H1 (cell line): Measurements from ENCODE around the gene CDK5RAP2. TPM values are rescaled to one million over a fixed set of nuclear protein-coding genes. Genes with fewer than 3 reads are reported as not detected.

Experiments
- CTCF ChIA-PET: fragments of 300-600 bp; sonication (Branson Sonifier 250); formaldehyde crosslinking; loops from one replicate; lab custom pipeline; 2021; ENCODE audit not compliant: partially characterized antibody; lab: Charles Lee
- POLR2A ChIA-PET: fragments of 300-600 bp; sonication (Branson Sonifier 250); formaldehyde crosslinking; loops from one replicate; lab custom pipeline; 2021; ENCODE audit warnings: inconsistent platforms; ENCODE audit not compliant: partially characterized antibody; lab: Charles Lee
- DNase-seq, 2 experiments: peaks; one replicate each; pipeline versions ENCODE4 v3.0.0 to v3.0.0-alpha.2; 2010 to 2022; ENCODE audit warnings: low spot score in 2 of 2, low read depth in 1 of 2, mixed read lengths in 1 of 2
- FAIRE-seq: peaks from 2 replicates; lab custom pipeline; 2011; peaks lifted over from hg19 to GRCh38; lab: Jason Lieb, UNC
- H2AFZ ChIP-seq: 2 replicates; pipeline ENCODE4 v1.8.1; 2012; ENCODE audit warnings: low read length, inconsistent platforms
- H2AK5ac ChIP-seq: 2 replicates; pipeline ENCODE4 v1.6.1; 2013; ENCODE audit warnings: low read depth, low read length
- H2BK120ac ChIP-seq: replicated peaks from 2 replicates; pipeline ENCODE3; 2013; ENCODE audit warnings: low read depth, low read length, inconsistent platforms
- H2BK12ac ChIP-seq: 2 replicates; pipeline ENCODE4 v1.6.1; 2013; ENCODE audit warnings: low read depth, low read length
- H2BK15ac ChIP-seq: 2 replicates; pipeline ENCODE4 v1.6.1; 2013; ENCODE audit warnings: low read length
- H2BK20ac ChIP-seq: 2 replicates; pipeline ENCODE4 v1.6.1; 2013; ENCODE audit warnings: low read length
- H2BK5ac ChIP-seq: 2 replicates; pipeline ENCODE4 v1.6.1; 2013; ENCODE audit warnings: low read depth, low read length
- H3K14ac ChIP-seq: 2 replicates; pipeline ENCODE4 v1.6.1; 2013; ENCODE audit warnings: inconsistent platforms; ENCODE audit not compliant: insufficient read length
- H3K18ac ChIP-seq: 2 replicates; pipeline ENCODE4 v1.6.1; 2013; ENCODE audit warnings: low read length; ENCODE audit errors: extremely low read depth
- H3K23ac ChIP-seq: 2 replicates; pipeline ENCODE4 v1.6.1; 2013; ENCODE audit warnings: inconsistent platforms; ENCODE audit not compliant: insufficient read length
- H3K23me2 ChIP-seq: 2 replicates; pipeline ENCODE4 v1.6.1; 2013; ENCODE audit warnings: low read depth, low read length
- H3K27ac ChIP-seq: 2 replicates; pipeline ENCODE4 v1.6.1; 2011; ENCODE audit warnings: low read depth, low read length, inconsistent platforms
- H3K27me3 ChIP-seq, 4 experiments: replicated peaks in 1 of 4; 1 replicate in 1 of 4; 2 replicates in 3 of 4; pipeline versions ENCODE4 v1.6.1 to v1.8.1; 2011 to 2013; ENCODE audit warnings: low read length in 3 of 4, mild to moderate bottlenecking in 3 of 4, inconsistent platforms in 2 of 4, mixed read lengths in 2 of 4, moderate library complexity in 1 of 4; ENCODE audit not compliant: control insufficient read depth in 3 of 4, insufficient read depth in 3 of 4; ENCODE audit errors: extremely low read depth in 1 of 4
- H3K36me3 ChIP-seq, 4 experiments: 2 replicates each; pipeline versions ENCODE4 v1.6.1 to v1.8.1; 2011 to 2013; ENCODE audit warnings: mild to moderate bottlenecking in 4 of 4, low read length in 3 of 4, moderate library complexity in 2 of 4, control low read depth in 1 of 4, inconsistent platforms in 1 of 4; ENCODE audit not compliant: insufficient read depth in 4 of 4, control insufficient read depth in 2 of 4
- H3K4ac ChIP-seq: replicated peaks from 2 replicates; pipeline ENCODE3; 2013; ENCODE audit warnings: low read length, low read depth, mixed read lengths, inconsistent platforms; ENCODE audit not compliant: insufficient read length
- H3K4me1 ChIP-seq, 4 experiments: replicated peaks in 1 of 4; 1 replicate in 1 of 4; 2 replicates in 3 of 4; pipeline versions ENCODE4 v1.6.1 to v1.8.1; 2011 to 2013; ENCODE audit warnings: low read length in 3 of 4, inconsistent platforms in 2 of 4, mixed read lengths in 1 of 4; ENCODE audit not compliant: insufficient read depth in 4 of 4, control insufficient read depth in 3 of 4
- H3K4me2 ChIP-seq, 2 experiments: 2 replicates each; pipeline versions ENCODE4 v1.6.1 to v1.8.1; 2011 to 2013; ENCODE audit warnings: low read depth in 2 of 2, low read length in 2 of 2, control low read depth in 1 of 2, inconsistent platforms in 1 of 2, mild to moderate bottlenecking in 1 of 2; ENCODE audit not compliant: insufficient read depth in 1 of 2
- H3K4me3 ChIP-seq, 4 experiments: fragments of 200-600, 300-600 bp in 1 of 4; sonication (generic), shearing (Covaris generic), sonication (Bioruptor Twin) in 1 of 4; 2 replicates each; pipeline versions ENCODE4 v1.5.1 to v1.8.1; 2011 to 2016; ENCODE audit warnings: low read length in 4 of 4, low read depth in 3 of 4, control low read depth in 2 of 4, inconsistent platforms in 2 of 4, mild to moderate bottlenecking in 2 of 4, mixed read lengths in 1 of 4, moderate library complexity in 1 of 4; ENCODE audit not compliant: insufficient read depth in 2 of 4; ENCODE audit errors: extremely low read depth in 1 of 4
- H3K56ac ChIP-seq: replicated peaks from 2 replicates; pipeline ENCODE3; 2013; ENCODE audit warnings: low read depth, mild to moderate bottlenecking, mixed read lengths, low read length, inconsistent platforms; ENCODE audit not compliant: insufficient read length
- H3K79me1 ChIP-seq: 2 replicates; pipeline ENCODE4 v1.6.1; 2013; ENCODE audit warnings: low read depth, low read length, control low read depth
- H3K79me2 ChIP-seq, 2 experiments: 2 replicates each; pipeline versions ENCODE4 v1.6.1 to v1.8.1; 2012 to 2013; ENCODE audit warnings: low read length in 2 of 2, mild to moderate bottlenecking in 2 of 2, inconsistent platforms in 1 of 2; ENCODE audit not compliant: insufficient read depth in 2 of 2, control insufficient read depth in 1 of 2
- H3K9ac ChIP-seq, 4 experiments: replicated peaks in 1 of 4; 1 replicate in 1 of 4; 2 replicates in 3 of 4; pipeline versions ENCODE4 v1.6.1 to v1.8.1; 2011 to 2013; ENCODE audit warnings: low read depth in 3 of 4, low read length in 3 of 4, control low read depth in 2 of 4, mild to moderate bottlenecking in 2 of 4, moderate library complexity in 2 of 4, inconsistent platforms in 1 of 4; ENCODE audit errors: extremely low read depth in 1 of 4
- H3K9me3 ChIP-seq, 2 experiments: 2 replicates each; pipeline versions ENCODE4 v1.6.1 to v1.8.1; 2012 to 2013; ENCODE audit warnings: mild to moderate bottlenecking in 2 of 2, moderate library complexity in 2 of 2, control low read depth in 1 of 2, inconsistent platforms in 1 of 2, low read depth in 1 of 2, low read length in 1 of 2, mixed read lengths in 1 of 2; ENCODE audit not compliant: insufficient read depth in 2 of 2
- H4K20me1 ChIP-seq, 2 experiments: replicated peaks in 1 of 2; 2 replicates each; pipeline versions ENCODE3 to v1.8.1; 2011 to 2013; ENCODE audit warnings: inconsistent platforms in 2 of 2, low read length in 2 of 2, mild to moderate bottlenecking in 1 of 2; ENCODE audit not compliant: insufficient read depth in 2 of 2, control insufficient read depth in 1 of 2
- H4K5ac ChIP-seq: 2 replicates; pipeline ENCODE4 v1.6.1; 2013; ENCODE audit warnings: low read length, low read depth, mixed read lengths, inconsistent platforms; ENCODE audit not compliant: insufficient read length
- H4K8ac ChIP-seq: 2 replicates; pipeline ENCODE4 v1.8.0; 2013; ENCODE audit warnings: mild to moderate bottlenecking, moderate library complexity, low read length, inconsistent platforms; ENCODE audit not compliant: insufficient read depth; ENCODE audit errors: extremely low read depth
- H4K91ac ChIP-seq: replicated peaks from 2 replicates; pipeline ENCODE3; 2013; ENCODE audit warnings: low read length, mixed read lengths, inconsistent platforms; ENCODE audit not compliant: insufficient read length
- ATF2 ChIP-seq: IDR thresholded peaks from 2 replicates; pipeline ENCODE4 v1.6.1; 2012; ENCODE audit warnings: low read length, inconsistent platforms
- ATF3 ChIP-seq: IDR thresholded peaks from 2 replicates; pipeline ENCODE4 v1.6.1; 2011; ENCODE audit warnings: low read depth, mild to moderate bottlenecking, low read length; ENCODE audit not compliant: insufficient read depth
- CEBPB ChIP-seq: IDR thresholded peaks from 2 replicates; pipeline ENCODE4 v1.6.1; 2012; ENCODE audit warnings: low read depth, low read length
- CREB1 ChIP-seq: IDR thresholded peaks from 2 replicates; pipeline ENCODE4 v1.6.1; 2012; ENCODE audit warnings: inconsistent platforms
- CTBP2 ChIP-seq: IDR thresholded peaks from 2 replicates; pipeline ENCODE4 v1.7.0; 2011; ENCODE audit warnings: borderline replicate concordance, mild to moderate bottlenecking, moderate library complexity, mixed read lengths, low read length; ENCODE audit not compliant: insufficient read depth, insufficient read length
- HDAC2 ChIP-seq, 2 experiments: fragments of 300-600 bp in 1 of 2; sonication (generic) in 1 of 2; IDR thresholded peaks; 2 replicates each; pipeline ENCODE4 v1.6.1; 2011 to 2012; ENCODE audit warnings: low read depth in 2 of 2, low read length in 2 of 2, mild to moderate bottlenecking in 2 of 2, moderate library complexity in 2 of 2, borderline replicate concordance in 1 of 2, inconsistent platforms in 1 of 2
- KDM5A ChIP-seq: fragments of 200-600 bp; IDR thresholded peaks from 2 replicates; pipeline ENCODE4 v1.7.1; 2012; ENCODE audit warnings: mild to moderate bottlenecking, low read length, inconsistent platforms, mixed read lengths
- RNF2 ChIP-seq: fragments of 200-900, 300-1000 bp; sonication (generic); IDR thresholded peaks from 2 replicates; pipeline ENCODE4 v1.7.1; 2016; ENCODE audit warnings: borderline replicate concordance, low read depth, mild to moderate bottlenecking, antibody characterized with exemption, low read length; ENCODE audit not compliant: poor library complexity, severe bottlenecking; ENCODE audit errors: missing control alignments
- SAP30 ChIP-seq: fragments of 300-600 bp; sonication (generic); IDR thresholded peaks from 2 replicates; pipeline ENCODE4 v1.7.1; 2012; ENCODE audit warnings: low read length, moderate library complexity, mild to moderate bottlenecking, inconsistent platforms; ENCODE audit not compliant: insufficient read depth, insufficient replicate concordance
- TAF1 ChIP-seq: IDR thresholded peaks from 2 replicates; pipeline ENCODE4 v1.6.1; 2011; ENCODE audit warnings: mild to moderate bottlenecking, low read depth, low read length
- polyA plus RNA-seq, 7 experiments: library from polyadenylated mRNA; depleted of rRNA in 3 of 7; stranded (reverse) in 5 of 7; unstranded in 2 of 7; fragments of >200 nt in 5 of 7; fragments of 200-250 nt in 2 of 7; gene quantifications; 1 replicate in 5 of 7; 2 replicates in 1 of 7; 4 replicates in 1 of 7; pipeline versions ENCODE4 v1.2.1 to v1.2.3, GENCODE V29; 2011 to 2013; ENCODE audit warnings: missing spikeins in 2 of 7, mixed read lengths in 2 of 7
- total RNA-seq: library from RNA; stranded (reverse); fragmentation: NEBNext Ultra II Directional; extraction: Animal tissue kit (Norgen Biotek cat#: 25700); gene quantifications from 2 replicates; pipeline ENCODE4 v1.2.1, GENCODE V29; 2021

Gene CDK5RAP2
- total and polyA plus RNA-seq, 2 of the 8 experiments (the other 6 are each of a cell fraction or from before 2014, with no cell fraction given) = 19.8 to 49.4 TPM

- Histone ChIP-seq H3K27me3 (no peaks in the 10 kb centered on the region), H3K4ac (no peak overlapping the region), H2BK120ac (no peak overlapping the region), H3K36me3 (no peaks in the 10 kb centered on the region), H3K4me3 (no peak overlapping the region), H2BK20ac (no peak overlapping the region), H3K9me3 (no peaks in the 10 kb centered on the region), H2BK12ac (no peak overlapping the region), H2BK15ac (no peak overlapping the region), H3K23ac (no peak overlapping the region), H3K4me2 (no peak overlapping the region), H3K18ac (no peak overlapping the region), H3K79me1 (no peaks in the 10 kb centered on the region), H2AK5ac (no peak overlapping the region), H4K5ac (no peak overlapping the region), H3K79me2 (no peaks in the 10 kb centered on the region), H3K27ac (no peak overlapping the region), H3K23me2 (no peaks in the 10 kb centered on the region), H3K14ac (no peak overlapping the region), H4K20me1 (no peaks in the 10 kb centered on the region), H4K8ac (no peak overlapping the region), H3K4me1 (no peaks in the 10 kb centered on the region), H2BK5ac (no peak overlapping the region), H2AFZ (no peak overlapping the region), H3K56ac (no peak overlapping the region), H3K9ac (no peak overlapping the region), H4K91ac (no peak overlapping the region)
- TF ChIP-seq CREB1 (no peak), KDM5A (no peak), HDAC2 (IDR thresholded peaks at IDR 0.05; ENCODE audit: borderline replicate concordance in 1 of 2, low read depth in 2 of 2, low read length in 2 of 2) (no peak), CTBP2 (no peak), SAP30 (no peak), CEBPB (no peak), TAF1 (no peak), ATF2 (no peak), ATF3 (no peak), RNF2 (no peak)
- ChIA-PET CTCF (interaction anchor here (1.1 kb wide), 1 partner anchor 25 kb away, joined by 3 read pairs; no protein-coding TSS in a partner anchor), POLR2A (no interaction called here)
- FAIRE-seq (no peak), DNase-seq (no peak)
Measured at GRCh38 chr9:120608421-120608820, 28.5 kb upstream of the CDK5RAP2 start.
